ENCODE data around the gene FAM181A. TPM values are rescaled to one million over a fixed set of nuclear protein-coding genes. Genes with fewer than 3 reads are reported as not detected.

Gene FAM181A
- total and polyA plus RNA-seq, 2 of the 4 experiments (the other 2 are of a cell fraction) = not detected

DNA sequence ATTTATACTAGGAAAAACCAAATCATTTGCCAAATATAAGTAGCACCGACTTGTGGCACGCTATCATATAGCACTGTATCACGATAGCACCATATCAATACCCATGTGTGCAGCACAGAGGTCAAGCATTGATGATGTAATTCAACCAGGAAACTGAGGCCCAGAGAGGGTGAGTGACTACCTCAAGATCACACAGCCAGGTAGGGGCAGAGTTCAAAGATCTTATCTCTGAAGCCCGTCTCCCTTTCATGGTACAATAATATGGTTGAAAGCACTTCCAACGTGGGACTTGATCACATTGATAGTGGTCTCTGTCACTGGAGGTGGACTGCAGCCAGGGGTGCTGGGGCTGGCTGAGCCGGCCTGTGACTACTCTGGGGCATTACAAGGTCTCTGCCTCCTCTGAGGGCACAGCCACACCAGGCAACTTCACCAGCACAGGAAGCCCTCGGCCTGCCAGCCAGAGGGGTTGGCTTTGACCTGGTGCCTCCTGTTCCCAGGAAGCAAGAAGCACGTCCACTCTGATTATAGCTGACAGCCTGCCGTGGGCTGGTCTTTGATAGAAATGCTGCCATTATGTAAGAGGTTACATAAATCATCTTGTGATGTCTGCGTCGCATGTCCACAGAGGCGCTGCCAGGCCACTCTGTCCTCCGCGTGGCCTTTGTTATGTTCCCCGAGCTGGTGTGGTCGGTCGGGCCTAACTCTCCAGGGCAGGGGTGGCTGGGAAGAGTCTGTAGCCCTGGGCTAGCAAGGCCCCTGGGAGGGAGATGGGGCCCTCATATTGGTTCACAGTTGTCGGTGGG is 5.9 kb upstream of the FAM181A start:
- BruUV-seq (replicated peaks) = no TSS peak
- dilution Hi-C loops (cut with HindIII; ENCODE audit: low sequenced_read_pairs, unreplicated experiment) = no loop called here

More for the DNA sequence above, 5.9 kb upstream of the FAM181A start:
- no peak overlapping the region for H3K4ac ChIP-seq (ENCODE audit: low read depth, low read length)
- H2AFZ ChIP-seq (replicated peaks; ENCODE audit: low read length, poor library complexity) = no peak overlapping the region
- no peak overlapping the region for H2BK20ac ChIP-seq (ENCODE audit: low read depth, low read length)
- H4K5ac ChIP-seq (ENCODE audit: low read depth, low read length) = no peak overlapping the region
- H2BK15ac ChIP-seq (ENCODE audit: low read depth, low read length) = no peak overlapping the region
- H3K56ac ChIP-seq (ENCODE audit: extremely low read depth, insufficient read depth, low read length) = no peak overlapping the region
- DNase-seq = no peak
- H3K27ac ChIP-seq (ENCODE audit: insufficient read depth, low read length) = no peak overlapping the region
- ChIA-PET CTCF (no interaction called here), POLR2A (ENCODE audit: unreplicated experiment) (no interaction called here)
- no peak overlapping the region for H2BK5ac ChIP-seq (ENCODE audit: low read depth, low read length, poor library complexity, severe bottlenecking)
- H3K23ac ChIP-seq (ENCODE audit: low read depth, low read length) = no peak overlapping the region
- 72% methylated on average over 4 of the region's 18 CpGs; no CpG with 5 or more reads in 1 of the 2 experiments for WGBS, 2 experiments (ENCODE audit: extremely low coverage in 2 of 2, insufficient read length in 1 of 2)
- H3K9me3 ChIP-seq (ENCODE audit: control insufficient read depth, insufficient read depth, low read length) = peaks cover 4% of the 10 kb centered on the region; the same call in 1 of the 2 replicates
- TF ChIP-seq RFX5 (IDR thresholded peaks at IDR 0.05; ENCODE audit: low read depth, low read length) = no peak
- TF ChIP-seq ELK1 (IDR thresholded peaks at IDR 0.05; ENCODE audit: borderline replicate concordance, low read depth, low read length) = no peak
- no peak for TF ChIP-seq BHLHE40 (IDR thresholded peaks at IDR 0.05; ENCODE audit: low read depth, low read length)
- TF ChIP-seq MXI1 (IDR thresholded peaks at IDR 0.05; ENCODE audit: borderline replicate concordance, low read depth, low read length) = no peak
- TF ChIP-seq MAFK (IDR thresholded peaks at IDR 0.05; ENCODE audit: low read depth, low read length) = no peak
- in situ Hi-C loops (cut with MboI; ENCODE audit: low sequenced_read_pairs) (no loop called here), intact Hi-C loops (cut with micrococcal nuclease) (no loop called here)
- H4K20me1 ChIP-seq (ENCODE audit: insufficient read depth, low read length) = no peaks in the 10 kb centered on the region
- ATAC-seq (ENCODE audit: low read depth) = no peak
- H2AK5ac ChIP-seq (ENCODE audit: low read depth, low read length) = no peak overlapping the region
- no peak overlapping the region for H3K9ac ChIP-seq (ENCODE audit: low read depth, low read length)
- H3K27me3 ChIP-seq (ENCODE audit: control insufficient read depth, insufficient read depth, low read length) = peaks cover 11% of the 10 kb centered on the region
- H3K79me1 ChIP-seq (ENCODE audit: low read depth in 1 of 2, low read length in 2 of 2) = no peaks in the 10 kb centered on the region
- no peak overlapping the region for H4K91ac ChIP-seq (ENCODE audit: insufficient read depth, low read depth, low read length)
- H3K18ac ChIP-seq (ENCODE audit: low read depth, low read length) = no peak overlapping the region
- no peak overlapping the region for H2AK9ac ChIP-seq (replicated peaks; ENCODE audit: low read depth, low read length, poor library complexity)
- H2BK120ac ChIP-seq (ENCODE audit: low read depth, low read length) = no peak overlapping the region
- H3K14ac ChIP-seq (replicated peaks; ENCODE audit: low read depth, low read length) = no peak overlapping the region
- H3K4me1 ChIP-seq (ENCODE audit: control insufficient read depth, insufficient read depth, low read length) = no peaks in the 10 kb centered on the region
- no peak overlapping the region for H3K4me3 ChIP-seq (ENCODE audit: insufficient read depth, low read depth, low read length)
- no peaks in the 10 kb centered on the region for H3K36me3 ChIP-seq (ENCODE audit: control insufficient read depth, insufficient read depth, low read length)
- no peaks in the 10 kb centered on the region for H3K9me1 ChIP-seq (ENCODE audit: insufficient read depth, low read length)
- H4K8ac ChIP-seq (ENCODE audit: low read depth in 2 of 2, low read length in 2 of 2) = no peak overlapping the region
- no peak overlapping the region for H3K4me2 ChIP-seq (ENCODE audit: low read depth, low read length)
